Activated CD4-positive, CD25-positive, alpha-beta regulatory T cell (primary cell): ENCODE measurements around the gene CAMKV.

ENCODE experiments used
- DNase-seq, 4 experiments: peaks; one replicate each; lab custom pipeline; 2025; lab: John Stamatoyannopoulos, UW

CAMKV gene

GRCh38 chr3:49895791-49896190, 26.1 kb upstream of the CAMKV start:
- DNase-seq: no peak

GRCh38 chr3:49889296-49889695, 19.6 kb upstream of the CAMKV start:
- no peak for DNase-seq

- no peak for DNase-seq
These were observed 17.2 kb upstream of the CAMKV start for GRCh38 chr3:49886922-49887265.

- no peak for DNase-seq
These were observed 14.3 kb upstream of the CAMKV start for GRCh38 chr3:49883998-49884397.

GRCh38 chr3:49882166-49882565, 12.5 kb upstream of the CAMKV start:
- no peak for DNase-seq

GRCh38 chr3:49880581-49881315, 11.0 kb upstream of the CAMKV start:
- DNase-seq: no peak

GRCh38 chr3:49879721-49880120, 10.0 kb upstream of the CAMKV start:
- no peak for DNase-seq

GRCh38 chr3:49878686-49879085, 9.0 kb upstream of the CAMKV start:
- DNase-seq: no peak

GRCh38 chr3:49877716-49878115, 8.0 kb upstream of the CAMKV start:
- no peak for DNase-seq

- DNase-seq: no peak
These were observed 6.9 kb upstream of the CAMKV start for GRCh38 chr3:49876567-49876966.

GRCh38 chr3:49873623-49874022, 3.9 kb upstream of the CAMKV start:
- no peak for DNase-seq

GRCh38 chr3:49872801-49873281, 3.1 kb upstream of the CAMKV start:
- no peak for DNase-seq

- DNase-seq: no peak
These were observed 1.9 kb upstream of the CAMKV start for GRCh38 chr3:49871531-49872153.

GRCh38 chr3:49868862-49869466, 742 bp downstream of the CAMKV start:
- no peak for DNase-seq

GRCh38 chr3:49867871-49868321, 1.8 kb downstream of the CAMKV start:
- DNase-seq: no peak

GRCh38 chr3:49867400-49867799, 2.3 kb downstream of the CAMKV start:
- DNase-seq: no peak

GRCh38 chr3:49865198-49865784, 4.4 kb downstream of the CAMKV start:
- no peak for DNase-seq

GRCh38 chr3:49864505-49864904, 5.2 kb downstream of the CAMKV start:
- no peak for DNase-seq

- no peak for DNase-seq
These were observed 10.0 kb downstream of the CAMKV start for GRCh38 chr3:49859576-49860305.

- peak; percentile 83 to 95 (median 84) for DNase-seq
These were observed 13.3 kb downstream of the CAMKV start, which contains the start of gene TRAIP for GRCh38 chr3:49856181-49857005. TRAIP (minus strand) TSS chr3:49856564; CDS start chr3:49856453, 111 bp downstream.

- no peak for DNase-seq
These were observed 14.0 kb downstream of the CAMKV start for GRCh38 chr3:49855662-49856061.
